Adrenal gland (tissue), 5 donors: Measurements from ENCODE around the gene NELFA.

Source experiments
- CTCF ChIP-seq, 6 experiments: fragments of 450-650 bp in 4 of 6; fragments of 200-600 bp in 2 of 6; sonication (generic) in 1 of 6; IDR thresholded peaks; 1 replicate in 5 of 6; 2 replicates in 1 of 6; pipeline versions ENCODE4 v1.5.1 to v1.8.0; 2016 to 2021; ENCODE audit warnings: antibody characterized with exemption in 6 of 6, mild to moderate bottlenecking in 2 of 6, moderate library complexity in 1 of 6
- POLR2A ChIP-seq, 2 donors: fragments of 450-650 bp; IDR thresholded peaks; one replicate each; pipeline ENCODE4 v1.6.1; 2017; ENCODE audit warnings: antibody characterized with exemption in 2 of 2, mild to moderate bottlenecking in 2 of 2, moderate library complexity in 1 of 2
- donor health status: DM: no; HTN: no; CAD: no.

- TF ChIP-seq CTCF (IDR thresholded peaks at IDR 0.05) (no peak), POLR2A (IDR thresholded peaks at IDR 0.05) (no peak)
Observed at GRCh38 chr4:1987721-1988326, 20.9 kb downstream of the NELFA start.
